HTR-8/SVneo (cell line): ENCODE measurements around the gene KMT2B.
A peak's percentile ranks its signal among the peaks of the same experiment; 100 is the strongest.
"Not testable (repeated sequence)": the region's sequence is repeated elsewhere in the genome, so short reads cannot be mapped to it uniquely, and the experiment has no call there.

Experiments used
- DNase-seq: peaks from one replicate; pipeline ENCODE4 v3.0.0; 2011; ENCODE audit warnings: low spot score, mixed read lengths; ENCODE audit not compliant: insufficient read length
- FAIRE-seq: peaks from 2 replicates; lab custom pipeline; 2011; peaks lifted over from hg19 to GRCh38; lab: Jason Lieb, UNC

KMT2B gene, protein sequence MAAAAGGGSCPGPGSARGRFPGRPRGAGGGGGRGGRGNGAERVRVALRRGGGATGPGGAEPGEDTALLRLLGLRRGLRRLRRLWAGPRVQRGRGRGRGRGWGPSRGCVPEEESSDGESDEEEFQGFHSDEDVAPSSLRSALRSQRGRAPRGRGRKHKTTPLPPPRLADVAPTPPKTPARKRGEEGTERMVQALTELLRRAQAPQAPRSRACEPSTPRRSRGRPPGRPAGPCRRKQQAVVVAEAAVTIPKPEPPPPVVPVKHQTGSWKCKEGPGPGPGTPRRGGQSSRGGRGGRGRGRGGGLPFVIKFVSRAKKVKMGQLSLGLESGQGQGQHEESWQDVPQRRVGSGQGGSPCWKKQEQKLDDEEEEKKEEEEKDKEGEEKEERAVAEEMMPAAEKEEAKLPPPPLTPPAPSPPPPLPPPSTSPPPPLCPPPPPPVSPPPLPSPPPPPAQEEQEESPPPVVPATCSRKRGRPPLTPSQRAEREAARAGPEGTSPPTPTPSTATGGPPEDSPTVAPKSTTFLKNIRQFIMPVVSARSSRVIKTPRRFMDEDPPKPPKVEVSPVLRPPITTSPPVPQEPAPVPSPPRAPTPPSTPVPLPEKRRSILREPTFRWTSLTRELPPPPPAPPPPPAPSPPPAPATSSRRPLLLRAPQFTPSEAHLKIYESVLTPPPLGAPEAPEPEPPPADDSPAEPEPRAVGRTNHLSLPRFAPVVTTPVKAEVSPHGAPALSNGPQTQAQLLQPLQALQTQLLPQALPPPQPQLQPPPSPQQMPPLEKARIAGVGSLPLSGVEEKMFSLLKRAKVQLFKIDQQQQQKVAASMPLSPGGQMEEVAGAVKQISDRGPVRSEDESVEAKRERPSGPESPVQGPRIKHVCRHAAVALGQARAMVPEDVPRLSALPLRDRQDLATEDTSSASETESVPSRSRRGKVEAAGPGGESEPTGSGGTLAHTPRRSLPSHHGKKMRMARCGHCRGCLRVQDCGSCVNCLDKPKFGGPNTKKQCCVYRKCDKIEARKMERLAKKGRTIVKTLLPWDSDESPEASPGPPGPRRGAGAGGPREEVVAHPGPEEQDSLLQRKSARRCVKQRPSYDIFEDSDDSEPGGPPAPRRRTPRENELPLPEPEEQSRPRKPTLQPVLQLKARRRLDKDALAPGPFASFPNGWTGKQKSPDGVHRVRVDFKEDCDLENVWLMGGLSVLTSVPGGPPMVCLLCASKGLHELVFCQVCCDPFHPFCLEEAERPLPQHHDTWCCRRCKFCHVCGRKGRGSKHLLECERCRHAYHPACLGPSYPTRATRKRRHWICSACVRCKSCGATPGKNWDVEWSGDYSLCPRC (N-terminal part only)

DNA sequence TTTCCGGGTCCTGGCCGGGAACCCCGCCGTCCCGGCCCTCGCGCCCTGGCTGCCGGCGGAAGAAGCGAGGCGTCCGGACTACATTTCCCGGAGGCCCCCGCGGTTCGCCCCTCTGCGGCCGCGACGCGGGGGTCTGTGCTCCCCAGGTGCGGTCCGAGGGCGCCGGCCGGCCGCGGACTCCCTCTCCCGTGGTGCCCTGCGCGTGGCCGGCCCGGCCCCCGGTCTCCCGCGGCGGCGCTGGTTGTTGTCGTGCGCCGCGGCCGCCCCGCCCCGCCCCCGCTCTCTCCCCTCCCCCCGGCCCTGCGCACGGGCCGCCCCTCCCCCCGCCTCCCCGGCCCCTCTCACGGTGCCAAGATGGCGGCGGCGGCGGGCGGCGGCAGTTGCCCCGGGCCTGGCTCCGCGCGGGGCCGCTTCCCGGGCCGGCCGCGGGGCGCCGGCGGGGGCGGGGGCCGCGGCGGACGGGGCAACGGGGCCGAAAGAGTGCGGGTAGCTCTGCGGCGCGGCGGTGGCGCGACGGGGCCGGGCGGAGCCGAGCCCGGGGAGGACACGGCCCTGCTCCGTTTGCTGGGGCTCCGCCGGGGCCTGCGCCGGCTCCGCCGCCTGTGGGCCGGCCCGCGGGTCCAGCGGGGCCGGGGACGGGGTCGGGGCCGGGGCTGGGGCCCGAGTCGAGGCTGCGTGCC is at the start of gene KMT2B:
Gene KMT2B (plus strand): TSS at position 339 of the 680 bp plus-strand sequence. CDS start 16 bp downstream, at position 355.
- DNase-seq (peak; percentile 95), FAIRE-seq (no peak)

DNA sequence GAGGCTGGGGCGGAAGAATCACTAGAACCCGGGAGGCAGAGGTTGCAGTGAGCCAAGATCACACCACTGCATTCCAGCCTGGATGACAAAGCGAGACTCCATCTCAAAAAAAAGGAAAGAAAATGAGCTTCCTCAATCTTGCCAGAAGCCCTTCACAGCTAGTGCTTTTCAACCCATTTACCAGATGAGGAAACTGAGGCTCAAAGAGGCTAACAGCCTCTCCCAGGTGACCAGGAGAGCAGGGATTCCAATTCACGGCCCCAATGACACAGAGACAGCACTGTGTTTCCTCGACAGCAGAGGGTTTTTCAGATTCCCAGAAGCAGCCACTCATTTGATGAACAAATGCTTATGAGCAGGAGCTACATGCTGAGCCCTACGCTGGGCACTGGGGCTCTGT is 48.2 kb upstream of the KMT2B start:
- no peak for DNase-seq
- FAIRE-seq, result no peak

DNA sequence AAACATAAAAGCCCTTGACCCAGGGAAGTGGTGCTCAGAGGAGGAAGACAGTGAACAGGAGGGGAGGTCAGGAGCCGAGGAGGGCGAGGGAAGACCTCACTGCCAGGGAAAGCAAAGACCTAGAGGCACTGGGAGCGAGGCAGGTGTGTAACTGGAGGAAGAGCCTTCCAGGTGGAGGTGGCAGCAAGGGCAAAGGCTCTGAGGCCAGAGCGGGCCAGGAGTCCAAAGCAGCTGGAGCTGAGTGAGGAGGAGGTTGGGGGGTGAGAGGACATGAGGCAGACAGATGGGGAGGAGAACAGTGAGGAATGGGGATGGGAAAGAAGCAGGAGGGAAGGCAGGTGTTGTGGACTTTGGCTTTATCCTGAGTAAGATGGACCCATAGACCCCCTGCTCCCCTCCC is 47.8 kb upstream of the KMT2B start:
- FAIRE-seq, result no peak

DNA sequence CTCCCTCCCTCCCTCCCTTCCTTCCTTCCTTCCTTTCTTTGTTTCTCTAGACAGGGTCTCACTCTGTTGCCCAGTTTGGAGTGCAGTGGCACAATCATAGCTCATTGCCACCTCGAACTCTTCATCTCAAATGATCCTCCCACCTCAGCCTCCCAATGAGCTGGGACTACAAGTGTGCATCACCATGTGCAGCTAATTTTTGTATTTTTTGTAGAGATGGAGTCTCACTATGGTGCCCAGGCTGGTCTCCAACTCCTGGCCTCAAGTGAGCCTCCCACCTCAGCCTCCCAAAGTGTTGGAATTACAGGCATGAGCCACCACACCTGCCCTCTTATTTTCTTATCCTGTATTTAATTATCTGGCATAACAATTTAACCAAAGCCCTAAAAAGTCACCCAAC is 47.1 kb upstream of the KMT2B start:
- DNase-seq, result no peak
- FAIRE-seq, result no peak

More for the DNA sequence above, 47.8 kb upstream of the KMT2B start:
- DNase-seq, result no peak

DNA sequence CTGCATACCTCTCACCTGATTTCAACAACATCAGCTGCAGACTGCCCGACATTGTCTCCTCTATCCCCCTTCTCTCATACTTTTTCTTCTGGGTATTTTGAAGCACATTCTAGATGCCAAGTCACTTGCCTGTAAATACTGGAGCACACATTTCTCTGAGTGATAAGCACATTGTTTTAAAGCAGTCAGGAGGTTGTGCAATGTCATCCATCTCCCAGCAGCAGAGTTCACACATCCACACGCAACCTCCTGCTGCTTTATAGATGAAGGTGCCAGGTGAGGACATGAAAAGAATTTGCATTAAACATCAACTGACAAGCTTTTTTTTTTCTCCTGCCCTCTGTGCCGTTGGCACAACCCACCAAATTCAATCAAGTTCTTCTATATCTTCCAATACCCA is 46.0 kb upstream of the KMT2B start:
- no peak for FAIRE-seq

DNA sequence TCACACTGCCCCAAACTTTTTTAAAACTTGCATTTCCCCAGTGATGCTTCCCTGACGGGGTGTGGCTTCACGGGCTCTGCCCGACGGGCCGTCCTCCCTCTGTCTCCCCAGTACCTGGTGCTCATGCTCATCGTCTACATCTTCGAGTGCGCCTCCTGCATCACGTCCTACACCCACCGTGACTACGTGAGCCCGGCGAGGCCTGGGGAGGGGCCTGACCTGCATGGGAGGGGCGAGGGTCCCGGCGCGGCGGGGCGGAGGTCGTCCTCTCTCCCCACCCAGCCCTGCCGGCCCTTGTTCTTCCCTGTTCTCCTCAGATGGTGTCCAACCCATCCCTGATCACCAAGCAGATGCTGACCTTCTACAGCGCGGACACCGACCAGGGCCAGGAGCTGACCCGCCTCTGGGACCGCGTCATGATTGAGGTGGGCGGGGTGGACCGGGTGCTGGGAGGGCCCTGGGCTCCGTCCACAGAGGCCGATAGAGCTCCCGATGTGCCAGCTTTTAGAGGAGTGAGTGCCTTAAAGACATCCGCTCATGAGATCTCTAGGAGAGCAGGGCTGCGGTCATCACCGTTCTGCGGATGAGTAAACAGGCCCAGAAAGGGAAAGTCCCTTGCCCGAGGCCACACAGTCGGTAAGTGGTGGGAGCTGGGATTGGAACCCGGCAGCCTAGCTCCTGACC is 44.5 kb upstream of the KMT2B start:
- FAIRE-seq, result peak; percentile 83
- DNase-seq, result peak; percentile 88

More for the DNA sequence above, 46.0 kb upstream of the KMT2B start:
- no peak for DNase-seq

DNA sequence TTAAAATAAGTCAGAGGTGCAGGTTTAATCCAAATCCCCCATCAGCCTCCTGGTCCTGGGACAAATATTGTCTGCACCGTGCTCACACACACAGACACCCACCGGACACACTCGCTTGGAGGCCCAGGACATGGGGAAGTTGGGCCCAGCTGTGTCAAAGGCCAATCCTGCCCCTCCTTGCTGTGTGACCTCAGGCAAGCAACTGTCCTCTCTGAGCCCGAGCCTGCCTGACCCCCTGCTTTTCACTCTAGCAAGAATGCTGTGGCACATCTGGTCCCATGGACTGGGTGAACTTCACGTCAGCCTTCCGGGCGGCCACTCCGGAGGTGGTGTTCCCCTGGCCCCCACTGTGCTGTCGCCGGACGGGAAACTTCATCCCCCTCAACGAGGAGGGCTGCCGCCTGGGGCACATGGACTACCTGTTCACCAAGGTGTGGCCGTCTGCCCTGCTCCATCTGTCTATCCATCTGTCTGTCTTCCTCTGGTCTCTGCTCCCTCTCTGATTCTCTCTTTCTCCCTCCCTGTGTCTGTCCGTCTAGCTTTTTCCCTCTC is 42.1 kb upstream of the KMT2B start:
- FAIRE-seq (no peak), DNase-seq (no peak)

DNA sequence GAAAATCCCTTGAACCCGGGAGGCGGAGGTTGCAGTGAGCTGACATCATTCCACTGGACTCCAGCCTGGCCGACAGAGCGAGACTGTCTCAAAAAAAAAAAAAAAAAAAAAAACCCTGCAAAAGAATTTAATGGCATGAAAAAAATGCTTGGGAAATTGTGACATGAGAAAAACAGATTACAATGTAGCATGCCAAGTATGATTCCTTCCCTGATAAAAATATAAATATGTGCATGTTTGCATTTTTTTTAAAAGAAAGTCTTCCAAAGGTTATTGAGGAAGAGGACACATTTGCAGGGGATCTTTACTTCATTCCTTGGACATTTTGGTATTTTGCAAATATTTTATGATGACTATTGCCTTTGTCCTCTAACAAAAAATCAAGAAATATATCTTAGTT is 28.0 kb upstream of the KMT2B start:
- DNase-seq (no peak), FAIRE-seq (no peak)

DNA sequence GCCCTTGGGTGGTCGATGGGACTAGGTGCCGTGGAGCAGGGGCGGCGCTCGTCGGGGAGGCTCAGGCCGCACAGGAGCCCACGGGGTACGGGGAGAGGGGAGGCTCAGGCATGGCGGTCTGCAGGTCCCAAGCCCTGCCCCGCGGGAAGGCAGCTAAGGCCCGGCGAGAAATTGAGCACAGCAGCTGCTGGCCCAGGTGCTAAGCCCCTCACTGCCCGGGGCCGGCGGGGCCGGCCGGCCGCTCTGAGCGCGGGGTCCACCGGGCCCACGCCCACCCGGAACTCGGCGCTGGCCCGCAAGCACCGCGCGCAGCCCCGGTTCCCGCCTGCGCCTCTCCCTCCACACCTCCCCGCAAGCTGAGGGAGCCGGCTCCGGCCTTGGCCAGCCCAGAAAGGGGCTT is 26.7 kb upstream of the KMT2B start:
- FAIRE-seq, DNase-seq: not testable (repeated sequence)

DNA sequence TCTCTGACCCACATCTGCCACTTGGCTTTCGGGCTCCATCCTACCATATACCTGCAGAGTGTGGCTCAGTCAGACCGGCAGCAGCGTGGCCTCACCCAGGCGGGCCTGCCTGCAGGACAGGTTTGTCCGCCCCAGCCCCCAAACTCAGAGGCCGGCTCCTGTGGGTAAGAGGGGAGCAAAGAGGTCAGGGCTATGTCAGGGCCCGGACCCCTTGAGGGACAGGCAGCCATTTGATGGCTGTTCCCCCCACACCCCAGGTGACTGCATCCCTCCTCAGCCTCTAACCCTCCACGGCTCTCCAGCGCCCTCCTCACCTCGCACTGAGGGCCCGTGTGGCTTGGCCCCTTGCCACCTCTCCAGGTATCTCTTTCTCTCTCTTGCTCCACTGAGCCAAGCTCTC is 25.8 kb upstream of the KMT2B start:
- DNase-seq (no peak), FAIRE-seq (no peak)

DNA sequence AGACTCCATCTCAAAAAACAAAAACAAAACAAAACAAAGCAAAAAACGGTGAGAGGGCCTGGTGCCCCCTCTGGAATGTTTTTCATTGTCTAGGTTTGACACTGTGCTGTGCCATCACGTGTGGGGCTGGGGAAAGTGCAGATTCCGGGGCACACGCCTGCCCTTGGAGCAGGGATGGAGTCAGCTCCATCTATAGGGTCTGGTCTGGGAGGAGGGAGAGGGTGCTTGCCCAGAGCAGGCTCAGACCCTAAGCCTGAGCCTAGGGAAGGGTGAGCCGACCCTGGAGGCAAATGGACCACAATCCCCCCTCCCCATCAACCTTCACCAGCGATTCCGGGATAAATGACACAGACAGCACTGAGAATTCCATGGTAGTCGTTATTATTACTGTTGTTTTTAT is 24.4 kb upstream of the KMT2B start:
- FAIRE-seq, result no peak
- no peak for DNase-seq

DNA sequence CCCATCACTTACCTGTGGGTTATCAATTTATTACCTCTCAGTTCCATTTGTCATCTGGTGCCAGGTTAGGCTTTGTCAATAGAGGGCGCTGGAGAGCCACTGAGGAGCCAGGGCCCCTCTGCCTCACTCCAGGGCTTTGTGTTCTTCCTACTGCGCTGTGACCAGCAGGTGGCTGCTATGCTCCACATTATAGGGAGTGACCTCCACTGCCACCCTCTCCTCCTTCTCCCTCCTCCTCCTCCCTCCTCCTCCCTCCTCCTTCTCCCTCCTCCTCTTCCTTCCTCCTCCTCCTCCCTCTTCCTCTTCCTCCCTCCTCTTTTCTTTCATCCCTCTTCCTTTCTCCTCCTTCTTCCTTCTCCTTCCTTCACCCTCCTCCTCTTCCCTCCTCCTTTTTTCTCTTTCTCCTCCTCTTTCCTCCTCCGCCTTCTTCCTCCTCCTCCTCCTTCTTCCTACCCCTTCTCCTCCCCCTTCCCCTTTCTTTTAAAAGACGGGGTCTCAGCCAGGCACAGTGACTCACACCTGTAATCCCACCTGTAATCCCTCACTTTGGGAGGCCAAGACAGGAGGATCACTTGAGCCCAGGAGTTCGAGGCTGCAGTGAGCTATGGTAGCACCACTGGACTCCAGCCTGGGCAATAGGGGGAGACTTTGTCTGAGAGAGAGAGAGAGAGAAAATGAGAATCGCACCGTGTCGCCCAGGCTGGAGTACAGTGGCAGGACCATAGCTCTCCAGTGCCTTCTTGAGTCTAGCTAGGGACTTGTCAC is 23.8 kb upstream of the KMT2B start:
- peak; percentile 93 for FAIRE-seq

DNA sequence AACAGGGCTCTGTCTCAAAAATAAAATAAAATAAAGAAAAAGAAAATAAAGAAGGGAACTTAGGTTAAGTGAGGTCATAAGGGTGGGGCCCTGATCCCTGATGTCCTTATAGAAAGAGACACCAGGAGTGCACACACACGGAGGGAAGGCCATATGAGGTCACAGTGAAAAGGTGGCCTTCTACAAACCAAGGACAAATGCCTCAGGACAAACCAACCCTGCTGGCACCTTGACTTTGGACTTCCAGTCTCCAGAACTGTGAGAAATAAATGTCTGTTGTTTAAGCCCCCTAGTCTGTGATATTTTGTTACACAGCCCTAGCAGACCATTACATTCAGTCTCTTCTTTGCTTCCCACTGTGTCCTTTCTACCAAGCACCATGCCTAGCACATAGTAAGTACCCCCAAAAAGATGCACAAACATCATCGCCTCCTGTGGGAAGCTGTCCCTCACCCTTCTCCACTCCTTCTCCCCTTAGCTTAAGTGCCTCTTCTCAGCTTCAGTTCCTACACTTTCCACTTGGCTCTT is 21.8 kb upstream of the KMT2B start:
- no peak for DNase-seq
- FAIRE-seq, result no peak

More for the DNA sequence above, 23.8 kb upstream of the KMT2B start:
- peak; percentile 88 for DNase-seq

DNA sequence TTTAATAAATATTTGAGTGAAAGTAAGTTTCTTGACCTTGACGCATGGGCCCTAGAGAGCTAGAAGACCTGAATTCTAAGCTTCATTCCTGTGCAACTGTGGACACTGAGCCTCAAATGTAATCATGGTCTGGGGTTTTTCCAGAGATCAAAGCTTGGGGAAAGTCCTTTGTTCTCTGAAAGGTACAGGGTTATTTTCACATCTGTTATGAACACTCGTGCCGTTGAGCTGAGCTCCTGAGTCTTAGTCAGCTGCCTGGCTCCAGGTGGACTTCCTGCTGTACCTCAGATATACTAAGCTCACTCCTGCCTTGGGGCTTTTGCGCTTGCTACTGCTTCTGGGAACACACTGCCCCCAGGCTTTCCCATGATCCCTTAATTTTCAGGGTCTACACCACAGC is 21.0 kb upstream of the KMT2B start:
- DNase-seq, result no peak
- FAIRE-seq, result no peak

DNA sequence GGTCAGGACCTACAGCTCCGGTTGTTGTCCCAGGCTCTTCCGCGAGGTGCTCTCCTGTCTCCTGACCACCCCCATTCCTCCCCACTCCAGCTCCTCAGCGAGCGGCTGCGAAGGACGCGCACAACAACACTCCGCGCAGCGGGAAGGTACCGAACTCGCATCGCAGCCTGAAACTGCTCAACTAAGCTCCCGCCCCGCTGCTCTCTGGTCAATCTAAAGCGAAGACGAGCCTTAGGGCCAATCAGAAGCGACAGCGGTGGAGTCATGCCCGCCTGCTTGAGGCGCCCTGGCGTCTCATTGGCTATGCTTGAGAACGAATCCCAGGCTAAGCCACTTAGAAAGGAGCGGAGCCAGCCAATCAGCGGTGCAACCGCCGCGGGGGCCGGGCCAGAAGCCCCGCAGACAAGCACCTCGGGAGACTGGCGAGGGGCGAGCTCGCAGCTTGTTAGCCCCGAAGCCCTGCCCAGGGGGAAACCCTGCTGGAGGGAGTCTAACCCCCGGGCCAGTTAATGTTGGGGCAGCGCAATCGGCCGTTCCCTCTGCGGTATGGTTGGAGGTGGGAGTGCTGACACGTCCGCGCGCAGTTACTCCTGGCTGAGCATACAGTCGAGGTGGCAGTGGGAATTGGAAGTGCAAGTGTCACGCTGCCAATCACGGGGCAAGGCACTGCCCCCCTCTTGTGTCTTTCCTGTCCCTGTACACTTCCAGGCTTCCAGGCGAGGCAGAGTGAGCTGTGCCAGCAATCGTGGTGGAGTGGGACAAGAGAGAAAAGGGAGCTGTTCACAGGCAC is 15.4 kb upstream of the KMT2B start:
- peak; percentile 96 for FAIRE-seq
- DNase-seq, result peak; percentile 98

DNA sequence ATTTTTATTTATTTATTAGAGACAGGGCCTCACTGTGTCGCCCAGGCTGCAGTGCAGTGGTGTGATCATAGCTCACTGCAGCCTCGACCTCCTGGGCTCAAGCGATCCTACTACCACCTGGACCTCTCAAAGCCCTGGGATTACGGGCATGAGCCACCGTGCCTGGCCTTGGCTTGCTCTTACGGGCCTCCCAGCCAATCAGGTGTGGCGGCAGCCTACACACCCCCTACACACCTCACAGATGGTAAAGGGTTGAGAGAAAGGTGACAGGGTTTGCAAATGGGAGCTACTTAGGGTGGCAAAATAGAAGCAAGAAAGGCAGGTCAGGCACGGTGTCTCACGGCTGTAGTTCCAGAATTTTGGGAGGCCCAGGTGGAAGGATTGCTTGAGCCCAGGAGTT is 14.5 kb upstream of the KMT2B start:
- FAIRE-seq (no peak), DNase-seq (no peak)

DNA sequence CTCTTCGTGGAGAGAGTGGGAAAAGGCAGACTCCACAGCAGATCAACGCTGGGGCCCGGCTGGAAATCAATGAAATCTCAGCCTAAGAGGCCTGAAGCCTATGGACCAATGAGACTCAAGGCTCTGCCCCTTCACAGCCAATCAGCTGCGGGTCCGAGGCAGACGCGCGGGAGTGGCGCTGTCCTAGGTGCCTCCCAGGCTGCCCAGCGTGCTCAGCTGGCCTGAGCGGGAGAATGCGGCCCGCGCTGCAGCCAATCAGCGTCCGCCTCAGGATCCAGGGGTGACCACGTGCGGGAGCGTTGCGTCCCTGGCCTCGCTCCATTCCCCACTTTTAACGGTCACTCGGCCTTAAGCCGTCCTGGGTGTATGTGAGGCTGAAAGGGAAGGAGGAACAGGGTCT is 13.6 kb upstream of the KMT2B start, which contains the start of gene ZBTB32:
Gene ZBTB32 (plus strand): TSS at position 341 of the 400 bp plus-strand sequence. CDS start 10,069 bp downstream, outside the sequence.
- no peak for DNase-seq
- no peak for FAIRE-seq
